IMR-90 (cell line): ENCODE measurements around the gene DCP2. TPM values are rescaled to one million over a fixed set of nuclear protein-coding genes. Genes with fewer than 3 reads are reported as not detected.

Source experiments
- ATAC-seq: fragments of 200-7000 bp; cut with Tn5 transposase; 2 replicates; pipeline ENCODE4 v1.9.1; 2020; ENCODE audit warnings: low read depth, mild to moderate bottlenecking, moderate library complexity
- BruUV-seq: library from RNA; stranded (reverse); fragments of 400-500 nt; replicated peaks from 2 replicates; lab custom pipeline; 2021; lab: Mats Ljungman, UMichigan
- CTCF ChIA-PET: fragments of 300-600 bp; formaldehyde crosslinking; extraction: SDS; loops from one replicate; lab custom pipeline; 2021; ENCODE audit warnings: antibody characterized with exemption; lab: Yijun Ruan, JAX
- POLR2A ChIA-PET: fragments of 300-600 bp; sonication (Branson Sonifier 250); formaldehyde crosslinking; loops from one replicate; lab custom pipeline; 2022; ENCODE audit warnings: antibody characterized with exemption; ENCODE audit not compliant: unreplicated experiment; lab: Charles Lee
- DNase-seq: peaks from one replicate; pipeline ENCODE4 v3.0.0; 2013
- H2AFZ ChIP-seq: replicated peaks from 2 replicates; pipeline ENCODE3; 2013; ENCODE audit warnings: low read length, mild to moderate bottlenecking; ENCODE audit not compliant: poor library complexity
- H2AK5ac ChIP-seq: 2 replicates; pipeline ENCODE4 v1.6.1; 2013; ENCODE audit warnings: low read depth, low read length, inconsistent platforms
- H2AK9ac ChIP-seq: replicated peaks from 2 replicates; pipeline ENCODE3; 2013; ENCODE audit warnings: mild to moderate bottlenecking, low read depth, low read length, moderate library complexity; ENCODE audit not compliant: poor library complexity
- H2BK120ac ChIP-seq: 2 replicates; pipeline ENCODE4 v1.6.1; 2013; ENCODE audit warnings: low read depth, low read length, inconsistent platforms
- H2BK15ac ChIP-seq: 3 replicates; pipeline ENCODE4 v1.6.1; 2013; ENCODE audit warnings: low read depth, low read length, inconsistent platforms
- H2BK20ac ChIP-seq: 2 replicates; pipeline ENCODE4 v1.6.1; 2013; ENCODE audit warnings: low read depth, mild to moderate bottlenecking, inconsistent platforms, low read length, moderate library complexity
- H2BK5ac ChIP-seq: 2 replicates; pipeline ENCODE4 v1.6.1; 2013; ENCODE audit warnings: mild to moderate bottlenecking, low read depth, low read length, inconsistent platforms; ENCODE audit not compliant: poor library complexity, severe bottlenecking
- H3K14ac ChIP-seq: replicated peaks from 2 replicates; pipeline ENCODE4 v1.6.1; 2013; ENCODE audit warnings: low read depth, low read length, inconsistent platforms
- H3K18ac ChIP-seq: 2 replicates; pipeline ENCODE4 v1.6.1; 2013; ENCODE audit warnings: low read depth, low read length, control low read depth
- H3K23ac ChIP-seq: 2 replicates; pipeline ENCODE4 v1.6.1; 2013; ENCODE audit warnings: low read depth, low read length, inconsistent platforms
- H3K27ac ChIP-seq: 2 replicates; pipeline ENCODE4 v1.5.1; 2013; ENCODE audit warnings: mild to moderate bottlenecking, control low read depth, low read length; ENCODE audit not compliant: insufficient read depth
- H3K27me3 ChIP-seq: 2 replicates; pipeline ENCODE4 v1.6.1; 2013; ENCODE audit warnings: low read length; ENCODE audit not compliant: control insufficient read depth, insufficient read depth
- H3K36me3 ChIP-seq: 2 replicates; pipeline ENCODE4 v1.6.1; 2013; ENCODE audit warnings: low read length, mixed read lengths; ENCODE audit not compliant: control insufficient read depth, insufficient read depth
- H3K4ac ChIP-seq: 2 replicates; pipeline ENCODE4 v1.6.1; 2013; ENCODE audit warnings: low read depth, low read length, inconsistent platforms
- H3K4me1 ChIP-seq: 2 replicates; pipeline ENCODE4 v1.6.1; 2013; ENCODE audit warnings: low read length, mixed read lengths; ENCODE audit not compliant: control insufficient read depth, insufficient read depth
- H3K4me2 ChIP-seq: 2 replicates; pipeline ENCODE4 v1.6.1; 2013; ENCODE audit warnings: low read depth, mild to moderate bottlenecking, control low read depth, low read length, moderate library complexity
- H3K4me3 ChIP-seq: 2 replicates; pipeline ENCODE4 v1.5.1; 2013; ENCODE audit warnings: low read depth, mild to moderate bottlenecking, control low read depth, low read length, moderate library complexity; ENCODE audit not compliant: insufficient read depth
- H3K56ac ChIP-seq: 2 replicates; pipeline ENCODE4 v1.6.1; 2013; ENCODE audit warnings: low read length, inconsistent platforms; ENCODE audit not compliant: insufficient read depth; ENCODE audit errors: extremely low read depth
- H3K79me1 ChIP-seq, 2 experiments: 2 replicates each; pipeline ENCODE4 v1.6.1; 2013; ENCODE audit warnings: low read length in 2 of 2, inconsistent platforms in 1 of 2, low read depth in 1 of 2
- H3K9ac ChIP-seq: 2 replicates; pipeline ENCODE4 v1.6.1; 2013; ENCODE audit warnings: low read depth, low read length, control low read depth
- H3K9me1 ChIP-seq: 2 replicates; pipeline ENCODE4 v1.6.1; 2013; ENCODE audit warnings: low read length, inconsistent platforms; ENCODE audit not compliant: insufficient read depth
- H3K9me3 ChIP-seq: 2 replicates; pipeline ENCODE4 v1.6.1; 2013; ENCODE audit warnings: low read length; ENCODE audit not compliant: control insufficient read depth, insufficient read depth
- H4K20me1 ChIP-seq: 2 replicates; pipeline ENCODE4 v1.6.1; 2013; ENCODE audit warnings: low read length, inconsistent platforms; ENCODE audit not compliant: insufficient read depth
- H4K5ac ChIP-seq: 2 replicates; pipeline ENCODE4 v1.6.1; 2013; ENCODE audit warnings: mild to moderate bottlenecking, low read depth, low read length, control low read depth
- H4K8ac ChIP-seq, 2 experiments: 2 replicates each; pipeline ENCODE4 v1.6.1; 2013; ENCODE audit warnings: low read depth in 2 of 2, low read length in 2 of 2, control low read depth in 1 of 2, inconsistent platforms in 1 of 2
- H4K91ac ChIP-seq: 2 replicates; pipeline ENCODE4 v1.6.1; 2013; ENCODE audit warnings: low read depth, low read length, inconsistent platforms; ENCODE audit not compliant: insufficient read depth
- BHLHE40 ChIP-seq: fragments of 150-350 bp; IDR thresholded peaks from 2 replicates; pipeline ENCODE4 v1.6.1; 2016; ENCODE audit warnings: mild to moderate bottlenecking, low read depth, low read length
- CEBPB ChIP-seq: IDR thresholded peaks from 2 replicates; pipeline ENCODE4 v1.6.1; 2012; ENCODE audit warnings: low read depth, low read length, improper control_type of control experiment
- CHD1 ChIP-seq: IDR thresholded peaks from 2 replicates; pipeline ENCODE4 v1.6.1; 2012; ENCODE audit warnings: low read depth, low read length, improper control_type of control experiment
- MAZ ChIP-seq: IDR thresholded peaks from 2 replicates; pipeline ENCODE4 v1.6.1; 2012; ENCODE audit warnings: low read depth, mild to moderate bottlenecking, low read length, improper control_type of control experiment, moderate library complexity, borderline replicate concordance
- MXI1 ChIP-seq: IDR thresholded peaks from 2 replicates; pipeline ENCODE4 v1.6.1; 2012; ENCODE audit warnings: low read depth, mild to moderate bottlenecking, low read length, moderate library complexity, borderline replicate concordance
- NFE2L2 ChIP-seq: fragments of 150-350 bp; IDR thresholded peaks from 2 replicates; pipeline ENCODE4 v1.6.1; 2016; ENCODE audit warnings: low read depth, mild to moderate bottlenecking, low read length
- POLR2A ChIP-seq: IDR thresholded peaks from 2 replicates; pipeline ENCODE4 v1.6.1; 2012; ENCODE audit warnings: mild to moderate bottlenecking, low read depth, low read length
- RAD21 ChIP-seq: IDR thresholded peaks from 2 replicates; pipeline ENCODE4 v1.6.1; 2012; ENCODE audit warnings: low read length, improper control_type of control experiment
- RCOR1 ChIP-seq: IDR thresholded peaks from 2 replicates; pipeline ENCODE4 v1.6.1; 2012; ENCODE audit warnings: mild to moderate bottlenecking, low read length, improper control_type of control experiment; ENCODE audit not compliant: insufficient replicate concordance
- SMC3 ChIP-seq: fragments of 150-350 bp; IDR thresholded peaks from 2 replicates; pipeline ENCODE4 v1.6.1; 2016; ENCODE audit warnings: low read depth, mild to moderate bottlenecking, antibody characterized with exemption, low read length, moderate library complexity
- WGBS, 2 experiments: methylation state at CpG; one replicate each; pipeline versions ENCODE4 v1.1.5 to v1.1.7; 2013; ENCODE audit warnings: missing lambda C conversion rate in 2 of 2; ENCODE audit not compliant: insufficient read length in 1 of 2; ENCODE audit errors: extremely low coverage in 2 of 2; 5-methylcytosine and 5-hydroxymethylcytosine counted together
- dilution Hi-C: fragments of 300-500 bp; cut with HindIII; formaldehyde crosslinking; loops from one replicate; pipeline ENCODE4 v1.14.3; 2018; ENCODE audit warnings: low sequenced_read_pairs; ENCODE audit not compliant: unreplicated experiment
- in situ Hi-C: fragments of 300-500 bp; cut with MboI; formaldehyde crosslinking; loops from 3 replicates; pipeline ENCODE4 v1.14.3; 2019; ENCODE audit warnings: low sequenced_read_pairs, inconsistent platforms, mixed read lengths
- intact Hi-C: fragments of 100-400 bp; cut with micrococcal nuclease; formaldehyde crosslinking; loops from 2 replicates; pipeline ENCODE4 v1.10.0; 2022
- polyA plus RNA-seq, 3 experiments: library from polyadenylated mRNA; depleted of rRNA; stranded (reverse); fragments of >200 nt; gene quantifications; 2 replicates each; pipeline ENCODE4 v1.2.3, GENCODE V29; 2012; ENCODE audit warnings: low replicate concordance in 1 of 3
- total RNA-seq: library from RNA; depleted of rRNA; stranded (reverse); fragments of >200 nt; gene quantifications from 2 replicates; pipeline ENCODE4 v1.2.3, GENCODE V29; 2012
- TF ChIP-seq, protein P1 (sequence below): fragments of 150-350 bp; IDR thresholded peaks from 2 replicates; pipeline ENCODE4 v1.6.1; 2016; ENCODE audit warnings: low read depth, mild to moderate bottlenecking, low read length, moderate library complexity, borderline replicate concordance
- TF ChIP-seq, protein P2 (sequence below): conservative IDR thresholded peaks from 2 replicates; pipeline ENCODE4 v1.5.1; 2012; ENCODE audit warnings: mild to moderate bottlenecking, low read depth, low read length, improper control_type of control experiment

The DCP2 gene
- total and polyA plus RNA-seq, 2 of the 4 experiments (the other 2 are of a cell fraction): 6.9 to 18.6 TPM

DNA sequence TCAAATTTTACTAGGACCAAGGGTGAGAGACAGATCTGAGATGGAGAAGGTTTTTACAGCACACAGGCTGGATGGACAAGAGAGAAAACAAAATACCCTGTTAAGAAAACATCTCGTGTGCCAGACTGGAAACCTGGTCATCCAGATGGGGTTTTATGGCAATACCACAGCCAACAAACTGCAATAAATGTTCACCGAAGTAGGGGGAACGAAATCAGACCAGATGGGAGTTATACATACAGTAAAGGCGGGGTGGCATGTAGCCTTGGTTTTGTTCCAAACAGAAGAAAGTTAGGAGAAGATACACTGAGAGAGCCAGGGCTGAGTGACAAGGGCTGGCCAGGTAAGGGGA, 63.3 kb downstream of the DCP2 start:
- 94% methylated on average over 2 of the region's 4 CpGs; no CpG with 5 or more reads in 1 of the 2 experiments for WGBS, 2 experiments
- no peak overlapping the region for H3K4me3 ChIP-seq
- TF ChIP-seq RCOR1 (no peak), RAD21 (no peak), CHD1 (no peak), MXI1 (no peak), MAZ (no peak), NFE2L2 (no peak), CEBPB (no peak), POLR2A (no peak), SMC3 (no peak), BHLHE40 (no peak)
- TF ChIP-seq, protein P1, sequence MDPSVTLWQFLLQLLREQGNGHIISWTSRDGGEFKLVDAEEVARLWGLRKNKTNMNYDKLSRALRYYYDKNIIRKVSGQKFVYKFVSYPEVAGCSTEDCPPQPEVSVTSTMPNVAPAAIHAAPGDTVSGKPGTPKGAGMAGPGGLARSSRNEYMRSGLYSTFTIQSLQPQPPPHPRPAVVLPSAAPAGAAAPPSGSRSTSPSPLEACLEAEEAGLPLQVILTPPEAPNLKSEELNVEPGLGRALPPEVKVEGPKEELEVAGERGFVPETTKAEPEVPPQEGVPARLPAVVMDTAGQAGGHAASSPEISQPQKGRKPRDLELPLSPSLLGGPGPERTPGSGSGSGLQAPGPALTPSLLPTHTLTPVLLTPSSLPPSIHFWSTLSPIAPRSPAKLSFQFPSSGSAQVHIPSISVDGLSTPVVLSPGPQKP: no peak
- TF ChIP-seq, protein P2, sequence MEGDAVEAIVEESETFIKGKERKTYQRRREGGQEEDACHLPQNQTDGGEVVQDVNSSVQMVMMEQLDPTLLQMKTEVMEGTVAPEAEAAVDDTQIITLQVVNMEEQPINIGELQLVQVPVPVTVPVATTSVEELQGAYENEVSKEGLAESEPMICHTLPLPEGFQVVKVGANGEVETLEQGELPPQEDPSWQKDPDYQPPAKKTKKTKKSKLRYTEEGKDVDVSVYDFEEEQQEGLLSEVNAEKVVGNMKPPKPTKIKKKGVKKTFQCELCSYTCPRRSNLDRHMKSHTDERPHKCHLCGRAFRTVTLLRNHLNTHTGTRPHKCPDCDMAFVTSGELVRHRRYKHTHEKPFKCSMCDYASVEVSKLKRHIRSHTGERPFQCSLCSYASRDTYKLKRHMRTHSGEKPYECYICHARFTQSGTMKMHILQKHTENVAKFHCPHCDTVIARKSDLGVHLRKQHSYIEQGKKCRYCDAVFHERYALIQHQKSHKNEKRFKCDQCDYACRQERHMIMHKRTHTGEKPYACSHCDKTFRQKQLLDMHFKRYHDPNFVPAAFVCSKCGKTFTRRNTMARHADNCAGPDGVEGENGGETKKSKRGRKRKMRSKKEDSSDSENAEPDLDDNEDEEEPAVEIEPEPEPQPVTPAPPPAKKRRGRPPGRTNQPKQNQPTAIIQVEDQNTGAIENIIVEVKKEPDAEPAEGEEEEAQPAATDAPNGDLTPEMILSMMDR: no peak
- ChIA-PET POLR2A (no interaction called here), CTCF (interaction anchor here (1.0 kb wide), 1 partner anchor 43 kb away, joined by 5 read pairs; no protein-coding TSS in a partner anchor)
- peaks cover 0 to 2% of the 10 kb centered on the region in 2 experiments; a peak in 2 of 4 replicates for H3K79me1 ChIP-seq
- H4K5ac ChIP-seq: no peak overlapping the region
- ATAC-seq (no peak), DNase-seq (no peak)
- H3K18ac ChIP-seq: no peak overlapping the region
- no peak overlapping the region for H2BK120ac ChIP-seq
- H3K27me3 ChIP-seq: no peaks in the 10 kb centered on the region
- H3K4ac ChIP-seq: no peak overlapping the region
- peaks cover 7% of the 10 kb centered on the region; the same call in 1 of the 2 replicates for H3K9me1 ChIP-seq
- no TSS peak for BruUV-seq
- H4K8ac ChIP-seq: no peak overlapping the region
- H3K4me1 ChIP-seq: peaks cover 14% of the 10 kb centered on the region
- no peak overlapping the region for H4K91ac ChIP-seq
- H2AK5ac ChIP-seq: no peak overlapping the region
- no peak overlapping the region for H2AFZ ChIP-seq
- no peak overlapping the region for H2AK9ac ChIP-seq
- no peak overlapping the region for H3K14ac ChIP-seq
- no peaks in the 10 kb centered on the region for H3K9me3 ChIP-seq
- H3K9ac ChIP-seq: no peak overlapping the region
- H2BK5ac ChIP-seq: no peak overlapping the region
- H3K56ac ChIP-seq: no peak overlapping the region
- no peak overlapping the region for H2BK15ac ChIP-seq
- no peaks in the 10 kb centered on the region; the same call in 1 of the 2 replicates for H4K20me1 ChIP-seq
- H2BK20ac ChIP-seq: no peak overlapping the region
- in situ Hi-C loops: no loop called here
- no peak overlapping the region for H3K4me2 ChIP-seq
- no peak overlapping the region for H3K23ac ChIP-seq
- no peak overlapping the region for H3K27ac ChIP-seq
- peaks cover 45% of the 10 kb centered on the region for H3K36me3 ChIP-seq
- intact Hi-C loops: no loop called here
- dilution Hi-C loops: no loop called here
